HFF-Myc (cell line): ENCODE data around the gene NEK11.
"Not testable (repeated sequence)": the region's sequence is repeated elsewhere in the genome, so short reads cannot be mapped to it uniquely, and the experiment has no call there.

Experiments used
- DNase-seq: peaks from one replicate; pipeline ENCODE4 v3.0.0-alpha.2; 2011; ENCODE audit warnings: low read depth; ENCODE audit errors: extremely low read depth
- H3K4me3 ChIP-seq: replicated peaks from 2 replicates; pipeline ENCODE4 v1.5.1; 2011; ENCODE audit warnings: low read depth, mild to moderate bottlenecking, control low read depth, low read length
- CTCF ChIP-seq: IDR thresholded peaks from 2 replicates; pipeline ENCODE4 v1.5.1; 2012; ENCODE audit warnings: mild to moderate bottlenecking, low read depth, low read length, control low read depth; ENCODE audit errors: missing control alignments

Gene NEK11

GRCh38 chr3:131370935-131371687, 344.4 kb downstream of the NEK11 start:
- no peak for DNase-seq
- no peak for TF ChIP-seq CTCF
- no peak overlapping the region for H3K4me3 ChIP-seq

GRCh38 chr3:131371688-131372066, 345.0 kb downstream of the NEK11 start:
- no peak for TF ChIP-seq CTCF
- H3K4me3 ChIP-seq: no peak overlapping the region
- no peak for DNase-seq

GRCh38 chr3:131374741-131375140, 348.1 kb downstream of the NEK11 start:
- TF ChIP-seq CTCF: no peak
- DNase-seq: no peak
- no peak overlapping the region for H3K4me3 ChIP-seq

- H3K4me3 ChIP-seq: peak overlapping the region; percentile 85
Measured at GRCh38 chr3:131380821-131381444, 354.3 kb downstream of the NEK11 start.

GRCh38 chr3:131381445-131382291, 355.0 kb downstream of the NEK11 start, which contains the start of gene NUDT16:
NUDT16 (plus strand) TSS chr3:131381774; CDS start chr3:131381805, 31 bp downstream.
- H3K4me3 ChIP-seq: peak within 1 kb of the TSS; percentile 85
- peak; percentile 92 for DNase-seq
- no peak for TF ChIP-seq CTCF

More at GRCh38 chr3:131380821-131381444, 354.3 kb downstream of the NEK11 start:
- DNase-seq: not testable (repeated sequence)

GRCh38 chr3:131386429-131387165, 359.9 kb downstream of the NEK11 start:
- no peak for TF ChIP-seq CTCF
- H3K4me3 ChIP-seq: no peak overlapping the region
- no peak for DNase-seq
